ENCODE data around the gene NVL.
"Not testable (repeated sequence)": the region's sequence is repeated elsewhere in the genome, so short reads cannot be mapped to it uniquely, and the experiment has no call there.

NVL gene

GRCh38 chr1:224333939-224334786 lies 4.2 kb upstream of the NVL start:
- no peak for DNase-seq

GRCh38 chr1:224333309-224333926 lies 3.4 kb upstream of the NVL start:
- DNase-seq, result peak; percentile 73

GRCh38 chr1:224331824-224332223 lies 1.9 kb upstream of the NVL start:
- DNase-seq, result no peak

- DNase-seq, result no peak
Measured at GRCh38 chr1:224331326-224331725, 1.4 kb upstream of the NVL start.

- DNase-seq, result no peak
Measured at GRCh38 chr1:224329484-224329841, 509 bp downstream of the NVL start.

GRCh38 chr1:224328644-224329043 lies 1.3 kb downstream of the NVL start:
- DNase-seq, result no peak

GRCh38 chr1:224325959-224326358 lies 4.0 kb downstream of the NVL start:
- DNase-seq, result no peak

GRCh38 chr1:224321706-224322105 lies 8.3 kb downstream of the NVL start:
- no peak for DNase-seq

- peak; percentile 37 for DNase-seq
Measured at GRCh38 chr1:224317383-224318045, 12.5 kb downstream of the NVL start.

GRCh38 chr1:224312025-224312424 lies 17.9 kb downstream of the NVL start:
- DNase-seq, result peak; percentile 6

- DNase-seq, result not testable (repeated sequence)
Measured at GRCh38 chr1:224311503-224311902, 18.5 kb downstream of the NVL start.

- no peak for DNase-seq
Measured at GRCh38 chr1:224308064-224308463, 21.9 kb downstream of the NVL start.

- no peak for DNase-seq
Measured at GRCh38 chr1:224304767-224305166, 25.2 kb downstream of the NVL start.

- DNase-seq, result no peak
Measured at GRCh38 chr1:224302947-224303346, 27.0 kb downstream of the NVL start.

GRCh38 chr1:224301391-224301790 lies 28.6 kb downstream of the NVL start:
- no peak for DNase-seq

- no peak for DNase-seq
Measured at GRCh38 chr1:224300346-224300745, 29.6 kb downstream of the NVL start.

GRCh38 chr1:224298346-224299330 lies 31.3 kb downstream of the NVL start:
- no peak for DNase-seq

GRCh38 chr1:224294775-224295174 lies 35.2 kb downstream of the NVL start:
- no peak for DNase-seq

- no peak for DNase-seq
Measured at GRCh38 chr1:224292419-224292818, 37.6 kb downstream of the NVL start.

GRCh38 chr1:224289396-224289795 lies 40.6 kb downstream of the NVL start:
- no peak for DNase-seq

GRCh38 chr1:224287714-224288113 lies 42.3 kb downstream of the NVL start:
- peak; percentile 13 for DNase-seq

- no peak for DNase-seq
Measured at GRCh38 chr1:224282140-224282539, 47.8 kb downstream of the NVL start.

Data from NCI-H69 (cell line).